K562 (cell line): ENCODE data around the gene FHL1. TPM values are rescaled to one million over a fixed set of nuclear protein-coding genes. Genes with fewer than 3 reads are reported as not detected.

Experiments used
- ATF7 ChIP-seq: fragments of 450-650 bp; IDR thresholded peaks from 2 replicates; pipeline ENCODE4 v1.7.1; 2014; ENCODE audit warnings: mild to moderate bottlenecking, moderate library complexity
- EGR1 ChIP-seq: fragments of 450-650 bp; conservative IDR thresholded peaks from 2 replicates; pipeline ENCODE4 v1.6.1; 2017; ENCODE audit warnings: mild to moderate bottlenecking
- HNRNPL ChIP-seq: fragments of 200-400 bp; formaldehyde crosslinking; IDR thresholded peaks from 2 replicates; pipeline ENCODE4 v1.6.1; 2017; ENCODE audit warnings: low read depth, mild to moderate bottlenecking, low read length
- HNRNPLL ChIP-seq: fragments of 200-400 bp; formaldehyde crosslinking; IDR thresholded peaks from 2 replicates; pipeline ENCODE4 v1.6.1; 2017; ENCODE audit warnings: low read length, low read depth, mild to moderate bottlenecking; ENCODE audit not compliant: poor library complexity, severe bottlenecking
- KAT7 ChIP-seq: sonication (generic); formaldehyde crosslinking; IDR thresholded peaks from 2 replicates; pipeline ENCODE4 v1.8.0; 2022; ENCODE audit warnings: missing genetic modification reagents, mild to moderate bottlenecking, borderline replicate concordance
- MAZ ChIP-seq, 2 experiments: fragments of 450-650 bp in 1 of 2; sonication (generic) in 1 of 2; formaldehyde crosslinking; IDR thresholded peaks in 1 of 2; conservative IDR thresholded peaks in 1 of 2; 2 replicates each; pipeline versions ENCODE4 v1.4.0 to v1.5.0; 2020; ENCODE audit warnings: mild to moderate bottlenecking in 1 of 2, missing genetic modification reagents in 1 of 2
- MEIS2 ChIP-seq: fragments of 450-650 bp; IDR thresholded peaks from 2 replicates; pipeline ENCODE4 v1.6.1; 2014; ENCODE audit warnings: mild to moderate bottlenecking; ENCODE audit not compliant: partially characterized antibody
- MLLT1 ChIP-seq, 2 experiments: fragments of 450-650 bp; IDR thresholded peaks; 2 replicates each; pipeline ENCODE4 v1.6.1; 2016
- MYC ChIP-seq, 2 experiments: fragments of 250-450 bp in 1 of 2; sonication (Bioruptor Pico) in 1 of 2; IDR thresholded peaks; 2 replicates each; pipeline versions ENCODE4 v1.5.1 to v1.6.1; 2012 to 2021; ENCODE audit warnings: low read depth in 2 of 2, borderline replicate concordance in 1 of 2, improper control_type of control experiment in 1 of 2, low read length in 1 of 2, mild to moderate bottlenecking in 1 of 2, moderate library complexity in 1 of 2
- PBX2 ChIP-seq, 2 experiments: IDR thresholded peaks in 1 of 2; conservative IDR thresholded peaks in 1 of 2; 2 replicates each; pipeline ENCODE4 v1.6.1; 2016; ENCODE audit warnings: low read depth in 2 of 2, mild to moderate bottlenecking in 1 of 2, missing compliant biosample characterization in 1 of 2, missing genetic modification characterization in 1 of 2, moderate library complexity in 1 of 2
- POLR2G ChIP-seq: fragments of 200-400 bp; formaldehyde crosslinking; IDR thresholded peaks from 2 replicates; pipeline ENCODE4 v1.6.1; 2017; ENCODE audit warnings: low read depth, mild to moderate bottlenecking, antibody characterized with exemption, low read length, moderate library complexity
- RBFOX2 ChIP-seq: fragments of 200-400 bp; formaldehyde crosslinking; IDR thresholded peaks from 2 replicates; pipeline ENCODE4 v1.6.1; 2017; ENCODE audit warnings: low read depth, mild to moderate bottlenecking, low read length, moderate library complexity
- SMAD4 ChIP-seq: fragments of 250-450 bp; sonication (Bioruptor Pico); conservative IDR thresholded peaks from 2 replicates; pipeline ENCODE4 v1.8.0; 2021; ENCODE audit warnings: inconsistent platforms, mild to moderate bottlenecking, moderate library complexity
- SUPT5H ChIP-seq: fragments of 450-650 bp; IDR thresholded peaks from 2 replicates; pipeline ENCODE4 v1.6.1; 2016
- YY1 ChIP-seq, 3 experiments: IDR thresholded peaks; 2 replicates each; pipeline ENCODE4 v1.6.1; 2011; ENCODE audit warnings: low read length in 2 of 3, mild to moderate bottlenecking in 2 of 3, moderate library complexity in 2 of 3, borderline replicate concordance in 1 of 3, control low read depth in 1 of 3, low read depth in 1 of 3; ENCODE audit not compliant: insufficient read depth in 3 of 3, insufficient replicate concordance in 2 of 3, control insufficient read depth in 1 of 3, insufficient read length in 1 of 3; ENCODE audit errors: extremely low read depth in 1 of 3
- ZFX ChIP-seq: sonication (generic); formaldehyde crosslinking; IDR thresholded peaks from 2 replicates; pipeline ENCODE4 v1.8.0; 2022; ENCODE audit warnings: mild to moderate bottlenecking, missing genetic modification reagents, moderate library complexity
- ZKSCAN8 ChIP-seq: fragments of 200-800 bp; sonication (Bioruptor generic); IDR thresholded peaks from 2 replicates; pipeline ENCODE4 v1.6.1; 2016; ENCODE audit warnings: missing genetic modification characterization, missing compliant biosample characterization
- ZNF740 ChIP-seq, 3 experiments: fragments of 200-800 bp in 1 of 3; sonication (Bioruptor generic) in 1 of 3; sonication (generic) in 1 of 3; formaldehyde crosslinking in 1 of 3; IDR thresholded peaks; 2 replicates each; pipeline versions ENCODE4 v1.6.1 to v1.8.0; 2016 to 2022; ENCODE audit warnings: mild to moderate bottlenecking in 2 of 3, missing compliant biosample characterization in 2 of 3, missing genetic modification characterization in 2 of 3, missing genetic modification reagents in 1 of 3
- ZNF77 ChIP-seq: fragments of 250-450 bp; sonication (Bioruptor Pico); IDR thresholded peaks from 2 replicates; pipeline ENCODE4 v1.5.0; 2020
- polyA plus RNA-seq, 8 experiments: library from polyadenylated mRNA; depleted of rRNA in 4 of 8; stranded (reverse) in 5 of 8; unstranded in 3 of 8; fragments of >200 nt; fragmentation: Nextera tagmentation in 2 of 8; fragmentation: Illumina TruSeq in 1 of 8; extraction: Ambion mirVana in 2 of 8; extraction: Trizol in 1 of 8; gene quantifications; 2 replicates each; pipeline versions ENCODE4 v1.2.1 to v1.2.3, GENCODE V29; 2011 to 2014; ENCODE audit warnings: inconsistent platforms in 1 of 8, missing spikeins in 1 of 8
- total RNA-seq, 7 experiments: library from RNA; depleted of rRNA in 6 of 7; stranded (reverse); fragments of >200 nt in 6 of 7; fragmentation: Illumina TruSeq in 2 of 7; extraction: Trizol in 2 of 7; gene quantifications; 2 replicates each; pipeline versions ENCODE4 v1.2.1 to v1.2.3, GENCODE V29; 2011 to 2021; ENCODE audit warnings: low replicate concordance in 1 of 7

The FHL1 gene
- total and polyA plus RNA-seq, 9 of the 15 experiments (the other 6 are each of a cell fraction or from before 2014, with no cell fraction given) = 0.03 to 3.0 (median 0.13) TPM; not detected in 1

- TF ChIP-seq SUPT5H = peak; percentile 54; the same call in 1 of the 2 replicates
- TF ChIP-seq HNRNPL = 0 out of 2 replicates have a peak, but pooled peaks have one; percentile 38
- TF ChIP-seq KAT7 (CRISPR knock-in tag) = no peak
- TF ChIP-seq ZNF740 (CRISPR knock-in tag; IDR thresholded peaks at IDR 0.05) = peak; percentile 87
- TF ChIP-seq ZNF740 (tag; IDR thresholded peaks at IDR 0.05) = no peak
- TF ChIP-seq PBX2 (CRISPR knock-in tag; IDR thresholded peaks at IDR 0.05; ENCODE audit: low read depth) = no peak
- TF ChIP-seq PBX2 (tag; conservative IDR thresholded peaks at IDR 0.05; ENCODE audit: low read depth) = 0 out of 2 replicates have a peak, but pooled peaks have one; percentile 17
- TF ChIP-seq ZKSCAN8 (CRISPR knock-in tag) = no peak
- TF ChIP-seq MYC (IDR thresholded peaks at IDR 0.05; ENCODE audit: low read depth, low read length) = peak; percentile 50; the same call in 1 of the 2 replicates
- no peak for TF ChIP-seq MYC (CRISPR knock-in tag; IDR thresholded peaks at IDR 0.05; ENCODE audit: borderline replicate concordance, low read depth)
- TF ChIP-seq ZFX (CRISPR knock-in tag) = peak; percentile 43
- TF ChIP-seq SMAD4 = peak; percentile 30; the same call in 1 of the 2 replicates
- TF ChIP-seq YY1 (IDR thresholded peaks at IDR 0.05; ENCODE audit: borderline replicate concordance in 1 of 3, control insufficient read depth in 1 of 3, extremely low read depth in 1 of 3, insufficient read depth in 3 of 3, insufficient read length in 1 of 3, insufficient replicate concordance in 2 of 3, low read depth in 1 of 3, low read length in 2 of 3) = peak in 2 of 3 experiments; percentile 79 to 88
- TF ChIP-seq ZNF77 (CRISPR knock-in tag) = no peak
- TF ChIP-seq MLLT1 (IDR thresholded peaks at IDR 0.05) = no peak
- peak in 1 of 2 experiments; percentile 39; a peak in 1 of 4 replicates for TF ChIP-seq MAZ (CRISPR knock-in tag; conservative IDR thresholded peaks at IDR 0.05 in 1 of 2, IDR thresholded peaks at IDR 0.05 in 1 of 2)
- peak; percentile 91 for TF ChIP-seq HNRNPLL
- TF ChIP-seq ATF7 = no peak
- peak; percentile 85 for TF ChIP-seq POLR2G
- peak; percentile 26 for TF ChIP-seq MEIS2
- peak; percentile 79 for TF ChIP-seq RBFOX2
- TF ChIP-seq EGR1 = peak; percentile 59; the same call in 1 of the 2 replicates
These were observed 104.0 kb downstream of the FHL1 start, which contains the start of gene MAP7D3 (continued) for GRCh38 chrX:136251041-136251991.
